ENCODE results near the gene STARD10. TPM values are rescaled to one million over a fixed set of nuclear protein-coding genes. Genes with fewer than 3 reads are reported as not detected.
"Not testable (repeated sequence)": the region's sequence is repeated elsewhere in the genome, so short reads cannot be mapped to it uniquely, and the experiment has no call there.

The STARD10 gene
- total and polyA plus RNA-seq, 10 donors: 19.7 to 46.7 (median 27.9) TPM

GRCh38 chr11:72812604-72812966 lies 18.7 kb upstream of the STARD10 start:
- peak; percentile 56 for DNase-seq
- Histone ChIP-seq H3K27me3 (replicated peaks in 1 of 7) (no peaks in the 10 kb centered on the region), H3K4me1 (peaks cover 32 to 93% (median 70%) of the 10 kb centered on the region in 6 donors), H3K4me3 (peak overlapping the region in 7 of 8 donors; percentile 82 to 99 (median 94)), H3K36me3 (peaks cover 0 to 41% (median 13%) of the 10 kb centered on the region in 6 donors), H3K9me3 (no peaks in the 10 kb centered on the region), H3K27ac (peak overlapping the region; percentile 98 to 99 (median 98))
- no peak for TF ChIP-seq POLR2A (IDR thresholded peaks at IDR 0.05)
- no peak for TF ChIP-seq POLR2AphosphoS5 (IDR thresholded peaks at IDR 0.05)
- TF ChIP-seq, protein P1, sequence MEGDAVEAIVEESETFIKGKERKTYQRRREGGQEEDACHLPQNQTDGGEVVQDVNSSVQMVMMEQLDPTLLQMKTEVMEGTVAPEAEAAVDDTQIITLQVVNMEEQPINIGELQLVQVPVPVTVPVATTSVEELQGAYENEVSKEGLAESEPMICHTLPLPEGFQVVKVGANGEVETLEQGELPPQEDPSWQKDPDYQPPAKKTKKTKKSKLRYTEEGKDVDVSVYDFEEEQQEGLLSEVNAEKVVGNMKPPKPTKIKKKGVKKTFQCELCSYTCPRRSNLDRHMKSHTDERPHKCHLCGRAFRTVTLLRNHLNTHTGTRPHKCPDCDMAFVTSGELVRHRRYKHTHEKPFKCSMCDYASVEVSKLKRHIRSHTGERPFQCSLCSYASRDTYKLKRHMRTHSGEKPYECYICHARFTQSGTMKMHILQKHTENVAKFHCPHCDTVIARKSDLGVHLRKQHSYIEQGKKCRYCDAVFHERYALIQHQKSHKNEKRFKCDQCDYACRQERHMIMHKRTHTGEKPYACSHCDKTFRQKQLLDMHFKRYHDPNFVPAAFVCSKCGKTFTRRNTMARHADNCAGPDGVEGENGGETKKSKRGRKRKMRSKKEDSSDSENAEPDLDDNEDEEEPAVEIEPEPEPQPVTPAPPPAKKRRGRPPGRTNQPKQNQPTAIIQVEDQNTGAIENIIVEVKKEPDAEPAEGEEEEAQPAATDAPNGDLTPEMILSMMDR (IDR thresholded peaks at IDR 0.05 in 8 of 11, conservative IDR thresholded peaks at IDR 0.05 in 3 of 11): no peak
- intact Hi-C loops (cut with DNase I; ENCODE audit: low total_unique reads): no loop called here
- 20 to 31% (median 26%) methylated on average over 4 of the region's 4 CpGs for WGBS, 5 donors

GRCh38 chr11:72811686-72812085 lies 17.8 kb upstream of the STARD10 start:
- peaks cover 26 to 93% (median 70%) of the 10 kb centered on the region in 6 donors for H3K4me1 ChIP-seq
- peak overlapping the region in 6 of 8 donors; percentile 98 to 99 (median 98) for H3K27ac ChIP-seq
- H3K27me3 ChIP-seq (replicated peaks in 1 of 7); intact Hi-C loops (cut with DNase I; ENCODE audit: low total_unique reads); DNase-seq; H3K9me3 ChIP-seq: not testable (repeated sequence)
- WGBS, 5 donors: 91 to 96% (median 94%) methylated on average over 10 of the region's 10 CpGs
- H3K36me3 ChIP-seq: peaks cover 0 to 32% (median 6%) of the 10 kb centered on the region in 6 donors
- peak overlapping the region in 4 of 8 donors; percentile 87 to 95 (median 92) for H3K4me3 ChIP-seq

DNA sequence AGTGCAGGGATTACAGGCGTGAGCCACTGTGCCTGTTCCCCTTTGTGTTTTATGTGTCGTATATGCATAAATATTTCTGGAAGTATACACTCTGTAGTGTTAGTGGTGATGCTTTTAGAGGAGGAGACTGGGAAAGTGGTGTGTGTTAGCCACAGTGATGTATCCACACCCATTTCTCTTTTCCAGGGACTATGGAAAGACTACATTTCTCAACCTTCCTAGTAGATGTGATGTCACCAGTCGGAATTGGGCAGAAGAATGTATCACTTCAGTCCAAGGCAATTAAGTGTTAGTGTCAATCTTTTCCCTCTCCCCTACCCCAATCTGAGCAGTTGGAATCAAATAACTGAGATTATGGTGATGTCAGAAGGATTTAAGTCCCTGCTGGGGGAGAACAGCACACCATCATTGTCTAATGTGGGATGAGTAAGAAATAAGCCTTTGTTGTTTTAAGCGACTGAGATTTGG lies 14.5 kb upstream of the STARD10 start:
- Histone ChIP-seq H3K9me3 (no peaks in the 10 kb centered on the region), H3K4me1 (peaks cover 19 to 94% (median 53%) of the 10 kb centered on the region in 6 donors), H3K27me3 (replicated peaks in 1 of 7) (no peaks in the 10 kb centered on the region), H3K4me3 (peak overlapping the region in 2 of 8 donors; percentile 3 to 52), H3K36me3 (peaks cover 0 to 27% (median 6%) of the 10 kb centered on the region in 6 donors), H3K27ac (peak overlapping the region; percentile 4 to 99 (median 93))
- intact Hi-C loops (cut with DNase I; ENCODE audit: low total_unique reads): no loop called here
- 64 to 81% (median 77%) methylated on average over 4 of the region's 4 CpGs for WGBS, 5 donors
- no peak for DNase-seq
- TF ChIP-seq POLR2AphosphoS5 (IDR thresholded peaks at IDR 0.05) (no peak), POLR2A (IDR thresholded peaks at IDR 0.05) (no peak)
- TF ChIP-seq, protein P1 (IDR thresholded peaks at IDR 0.05 in 8 of 11, conservative IDR thresholded peaks at IDR 0.05 in 3 of 11): no peak

- peaks cover 0 to 27% (median 6%) of the 10 kb centered on the region in 6 donors for H3K36me3 ChIP-seq
- H3K4me1 ChIP-seq: peaks cover 13 to 88% (median 47%) of the 10 kb centered on the region in 6 donors
- peak overlapping the region in 2 of 8 donors; percentile 3 to 52 for H3K4me3 ChIP-seq
- no peaks in the 10 kb centered on the region for H3K9me3 ChIP-seq
- H3K27ac ChIP-seq: peak overlapping the region; percentile 4 to 99 (median 93)
- WGBS, 5 donors: 15 to 47% (median 34%) methylated on average over 2 of the region's 2 CpGs
- TF ChIP-seq, protein P1 (IDR thresholded peaks at IDR 0.05 in 8 of 11, conservative IDR thresholded peaks at IDR 0.05 in 3 of 11): no peak
- TF ChIP-seq POLR2A (IDR thresholded peaks at IDR 0.05) (no peak), POLR2AphosphoS5 (IDR thresholded peaks at IDR 0.05) (no peak)
- H3K27me3 ChIP-seq (replicated peaks in 1 of 7): no peaks in the 10 kb centered on the region
- no peak for DNase-seq
- intact Hi-C loops (cut with DNase I; ENCODE audit: low total_unique reads): no loop called here
Measured at GRCh38 chr11:72807792-72808191, 13.9 kb upstream of the STARD10 start.

Measured in spleen (tissue), 11 donors.